GM12878 (cell line): ENCODE results near the gene PIEZO2. TPM values are rescaled to one million over a fixed set of nuclear protein-coding genes. Genes with fewer than 3 reads are reported as not detected.
A peak's percentile ranks its signal among the peaks of the same experiment; 100 is the strongest.

Source experiments
- CHD2 ChIP-seq: IDR thresholded peaks from 2 replicates; pipeline ENCODE4 v1.6.1; 2011; ENCODE audit warnings: low read depth, low read length, improper control_type of control experiment, borderline replicate concordance
- DPF2 ChIP-seq: fragments of 450-650 bp; IDR thresholded peaks from 2 replicates; pipeline ENCODE4 v1.6.1; 2017; ENCODE audit warnings: mild to moderate bottlenecking
- HCFC1 ChIP-seq: fragments of 150-350 bp; IDR thresholded peaks from 2 replicates; pipeline ENCODE4 v1.6.1; 2014; ENCODE audit warnings: low read length
- IKZF2 ChIP-seq, 2 experiments: fragments of 450-650 bp; IDR thresholded peaks; 2 replicates each; pipeline ENCODE4 v1.6.1; 2017; ENCODE audit warnings: mild to moderate bottlenecking in 2 of 2, moderate library complexity in 2 of 2
- LARP7 ChIP-seq: fragments of 450-650 bp; IDR thresholded peaks from 2 replicates; pipeline ENCODE4 v1.6.1; 2017; ENCODE audit warnings: mild to moderate bottlenecking
- MEF2B ChIP-seq: fragments of 450-650 bp; IDR thresholded peaks from 2 replicates; pipeline ENCODE4 v1.6.1; 2018; ENCODE audit warnings: mild to moderate bottlenecking, moderate library complexity; ENCODE audit not compliant: partially characterized antibody, poor library complexity, severe bottlenecking
- MYB ChIP-seq: fragments of 150-350 bp; IDR thresholded peaks from 2 replicates; pipeline ENCODE4 v1.6.1; 2014; ENCODE audit warnings: mild to moderate bottlenecking, low read depth, low read length, borderline replicate concordance
- NBN ChIP-seq: fragments of 450-650 bp; IDR thresholded peaks from 2 replicates; pipeline ENCODE4 v1.6.1; 2016
- NFYB ChIP-seq: IDR thresholded peaks from 2 replicates; pipeline ENCODE4 v1.6.1; 2011; ENCODE audit warnings: low read depth, mild to moderate bottlenecking, low read length, improper control_type of control experiment, moderate library complexity; ENCODE audit not compliant: insufficient read depth
- NR2C1 ChIP-seq: fragments of 450-650 bp; IDR thresholded peaks from 2 replicates; pipeline ENCODE4 v1.6.1; 2017; ENCODE audit warnings: antibody characterized with exemption, mild to moderate bottlenecking, moderate library complexity
- NR2F1 ChIP-seq: fragments of 450-650 bp; conservative IDR thresholded peaks from 2 replicates; pipeline ENCODE4 v1.6.1; 2017; ENCODE audit warnings: mild to moderate bottlenecking
- PML ChIP-seq: IDR thresholded peaks from 2 replicates; pipeline ENCODE4 v1.6.1; 2012; ENCODE audit warnings: low read length, inconsistent platforms
- POLR2AphosphoS2 ChIP-seq: IDR thresholded peaks from 2 replicates; pipeline ENCODE4 v1.6.1; 2011; ENCODE audit warnings: low read depth, mild to moderate bottlenecking, low read length, improper control_type of control experiment, moderate library complexity
- RAD21 ChIP-seq: IDR thresholded peaks from 2 replicates; pipeline ENCODE4 v1.6.1; 2011; ENCODE audit warnings: mild to moderate bottlenecking, low read depth, low read length, moderate library complexity; ENCODE audit not compliant: insufficient read depth
- RBBP5 ChIP-seq: fragments of 200-600 bp; sonication (generic); conservative IDR thresholded peaks from 2 replicates; pipeline ENCODE4 v1.6.1; 2016
- SIX5 ChIP-seq: IDR thresholded peaks from 2 replicates; pipeline ENCODE4 v1.6.1; 2011; ENCODE audit warnings: mild to moderate bottlenecking, low read depth, low read length, moderate library complexity; ENCODE audit not compliant: severe bottlenecking
- SMAD1 ChIP-seq: fragments of 450-650 bp; IDR thresholded peaks from 2 replicates; pipeline ENCODE4 v1.6.1; 2018; ENCODE audit warnings: mild to moderate bottlenecking, low read depth; ENCODE audit not compliant: partially characterized antibody
- SP1 ChIP-seq: IDR thresholded peaks from one replicate; pipeline ENCODE4 v1.6.1; 2011; ENCODE audit warnings: low read depth, low read length
- SPI1 ChIP-seq: IDR thresholded peaks from 2 replicates; pipeline ENCODE4 v1.6.1; 2011; ENCODE audit warnings: low read depth, mild to moderate bottlenecking, low read length, moderate library complexity, borderline replicate concordance; ENCODE audit not compliant: insufficient read depth
- SREBF1 ChIP-seq: IDR thresholded peaks from 2 replicates; pipeline ENCODE4 v1.6.1; 2012; ENCODE audit warnings: mild to moderate bottlenecking, low read length
- SUPT20H ChIP-seq: IDR thresholded peaks from 2 replicates; pipeline ENCODE4 v1.6.1; 2011; ENCODE audit warnings: low read depth, mild to moderate bottlenecking, low read length, moderate library complexity, borderline replicate concordance; ENCODE audit not compliant: control insufficient read depth
- TBL1XR1 ChIP-seq: IDR thresholded peaks from 2 replicates; pipeline ENCODE4 v1.6.1; 2012; ENCODE audit warnings: low read depth, low read length, improper control_type of control experiment
- TCF12 ChIP-seq: IDR thresholded peaks from 2 replicates; pipeline ENCODE4 v1.6.1; 2011; ENCODE audit warnings: low read depth, mild to moderate bottlenecking, low read length
- WRNIP1 ChIP-seq: IDR thresholded peaks from 2 replicates; pipeline ENCODE4 v1.6.1; 2011; ENCODE audit warnings: low read depth, low read length, improper control_type of control experiment, borderline replicate concordance
- ZBED1 ChIP-seq: IDR thresholded peaks from 2 replicates; pipeline ENCODE4 v1.6.1; 2016; ENCODE audit warnings: borderline replicate concordance
- ZNF217 ChIP-seq: fragments of 450-650 bp; IDR thresholded peaks from 2 replicates; pipeline ENCODE4 v1.6.1; 2017; ENCODE audit warnings: antibody characterized with exemption, mild to moderate bottlenecking
- ZNF274 ChIP-seq: IDR thresholded peaks from one replicate; pipeline ENCODE4 v1.8.0; 2011; ENCODE audit not compliant: insufficient read length, insufficient read depth
- ZSCAN29 ChIP-seq: fragments of 450-650 bp; IDR thresholded peaks from 2 replicates; pipeline ENCODE4 v1.6.1; 2017; ENCODE audit warnings: mild to moderate bottlenecking, moderate library complexity
- polyA plus RNA-seq, 11 experiments: library from polyadenylated mRNA; depleted of rRNA in 4 of 11; unstranded in 6 of 11; stranded (reverse) in 5 of 11; fragments of >200 nt; fragmentation: Nextera tagmentation in 4 of 11; fragmentation: Illumina TruSeq in 1 of 11; extraction: Ambion mirVana in 4 of 11; extraction: Trizol in 1 of 11; gene quantifications; 1 replicate in 1 of 11; 2 replicates in 10 of 11; pipeline versions ENCODE4 v1.2.1 to v1.2.3, GENCODE V29; 2011 to 2016; ENCODE audit warnings: inconsistent platforms in 2 of 11, missing spikeins in 2 of 11, low read depth in 1 of 11
- total RNA-seq, 4 experiments: library from RNA; depleted of rRNA in 3 of 4; stranded (reverse); fragments of >200 nt in 3 of 4; fragmentation: Illumina TruSeq in 1 of 4; extraction: Trizol in 1 of 4; gene quantifications; 2 replicates each; pipeline versions ENCODE4 v1.2.1 to v1.2.3, GENCODE V29; 2013 to 2021
- TF ChIP-seq, protein P1 (sequence below): IDR thresholded peaks from 2 replicates; pipeline ENCODE4 v1.6.1; 2011; ENCODE audit warnings: borderline replicate concordance, low read depth, mild to moderate bottlenecking, moderate library complexity, low read length; ENCODE audit not compliant: insufficient read depth, poor library complexity, severe bottlenecking
- TF ChIP-seq, protein P2 (sequence below): IDR thresholded peaks from 2 replicates; pipeline ENCODE4 v1.6.1; 2012; ENCODE audit warnings: low read depth, low read length, improper control_type of control experiment

Gene PIEZO2
- total and polyA plus RNA-seq, 10 of the 15 experiments (the other 5 are each of a cell fraction or from before 2014, with no cell fraction given): 6.7 to 42.3 (median 27.4) TPM

DNA sequence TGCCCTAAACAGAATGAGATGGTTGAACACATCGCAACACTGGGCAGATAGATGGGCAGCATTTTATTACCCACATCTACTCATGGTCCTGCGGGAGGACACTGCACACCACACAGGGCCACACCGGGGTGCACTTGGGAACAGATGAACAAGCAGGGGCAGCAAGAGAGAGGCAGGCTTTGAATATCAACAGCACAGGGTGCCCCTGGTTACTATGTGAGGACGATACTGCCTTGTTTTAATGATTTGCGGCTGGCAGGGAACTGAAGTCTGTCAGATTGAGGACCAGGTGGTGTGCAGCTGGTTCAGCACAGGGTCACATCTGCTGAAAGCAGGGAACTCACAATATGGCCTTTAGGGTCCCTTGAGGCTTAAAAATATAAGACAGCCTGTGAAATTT lies 195.7 kb downstream of the PIEZO2 start (continued):
- TF ChIP-seq SMAD1: peak; percentile 65
- TF ChIP-seq NBN: peak; percentile 67
- no peak for TF ChIP-seq LARP7
- TF ChIP-seq PML: no peak
- TF ChIP-seq ZSCAN29: no peak
- TF ChIP-seq DPF2: peak; percentile 69
- TF ChIP-seq MEF2B: peak; percentile 93
- TF ChIP-seq SP1: no peak
- TF ChIP-seq SUPT20H: no peak
- TF ChIP-seq NR2F1: peak; percentile 56
- TF ChIP-seq, protein P1, sequence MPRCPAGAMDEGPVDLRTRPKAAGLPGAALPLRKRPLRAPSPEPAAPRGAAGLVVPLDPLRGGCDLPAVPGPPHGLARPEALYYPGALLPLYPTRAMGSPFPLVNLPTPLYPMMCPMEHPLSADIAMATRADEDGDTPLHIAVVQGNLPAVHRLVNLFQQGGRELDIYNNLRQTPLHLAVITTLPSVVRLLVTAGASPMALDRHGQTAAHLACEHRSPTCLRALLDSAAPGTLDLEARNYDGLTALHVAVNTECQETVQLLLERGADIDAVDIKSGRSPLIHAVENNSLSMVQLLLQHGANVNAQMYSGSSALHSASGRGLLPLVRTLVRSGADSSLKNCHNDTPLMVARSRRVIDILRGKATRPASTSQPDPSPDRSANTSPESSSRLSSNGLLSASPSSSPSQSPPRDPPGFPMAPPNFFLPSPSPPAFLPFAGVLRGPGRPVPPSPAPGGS: peak; percentile 78
- TF ChIP-seq ZNF274: no peak
- TF ChIP-seq RAD21: peak; percentile 21; the same call in 1 of the 2 replicates
- TF ChIP-seq TCF12: peak; percentile 100
- 0 out of 2 replicates have a peak, but pooled peaks have one; percentile 31 for TF ChIP-seq CHD2
- no peak for TF ChIP-seq WRNIP1
- no peak for TF ChIP-seq NR2C1
- TF ChIP-seq ZNF217: no peak
- TF ChIP-seq SIX5: no peak
- no peak for TF ChIP-seq NFYB
- no peak for TF ChIP-seq HCFC1
- TF ChIP-seq, protein P2, sequence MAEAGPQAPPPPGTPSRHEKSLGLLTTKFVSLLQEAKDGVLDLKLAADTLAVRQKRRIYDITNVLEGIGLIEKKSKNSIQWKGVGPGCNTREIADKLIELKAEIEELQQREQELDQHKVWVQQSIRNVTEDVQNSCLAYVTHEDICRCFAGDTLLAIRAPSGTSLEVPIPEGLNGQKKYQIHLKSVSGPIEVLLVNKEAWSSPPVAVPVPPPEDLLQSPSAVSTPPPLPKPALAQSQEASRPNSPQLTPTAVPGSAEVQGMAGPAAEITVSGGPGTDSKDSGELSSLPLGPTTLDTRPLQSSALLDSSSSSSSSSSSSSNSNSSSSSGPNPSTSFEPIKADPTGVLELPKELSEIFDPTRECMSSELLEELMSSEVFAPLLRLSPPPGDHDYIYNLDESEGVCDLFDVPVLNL: no peak
- TF ChIP-seq IKZF2 (IDR thresholded peaks at IDR 0.05): peak; percentile 57 to 68
- no peak for TF ChIP-seq POLR2AphosphoS2
- peak; percentile 57; the same call in 1 of the 2 replicates for TF ChIP-seq ZBED1
- TF ChIP-seq SPI1: no peak
- no peak for TF ChIP-seq RBBP5
- TF ChIP-seq SREBF1: no peak
- no peak for TF ChIP-seq MYB
- no peak for TF ChIP-seq TBL1XR1
